HG02610 (cell line): ENCODE measurements around the gene RNH1.

ENCODE experiments used
- ATAC-seq: cut with Tn5 transposase; IDR thresholded peaks from one replicate; pipeline ENCODE4 v1.9.1; 2021; ENCODE audit warnings: mild to moderate bottlenecking, moderate library complexity; ENCODE audit not compliant: unreplicated experiment

RNH1 gene

DNA sequence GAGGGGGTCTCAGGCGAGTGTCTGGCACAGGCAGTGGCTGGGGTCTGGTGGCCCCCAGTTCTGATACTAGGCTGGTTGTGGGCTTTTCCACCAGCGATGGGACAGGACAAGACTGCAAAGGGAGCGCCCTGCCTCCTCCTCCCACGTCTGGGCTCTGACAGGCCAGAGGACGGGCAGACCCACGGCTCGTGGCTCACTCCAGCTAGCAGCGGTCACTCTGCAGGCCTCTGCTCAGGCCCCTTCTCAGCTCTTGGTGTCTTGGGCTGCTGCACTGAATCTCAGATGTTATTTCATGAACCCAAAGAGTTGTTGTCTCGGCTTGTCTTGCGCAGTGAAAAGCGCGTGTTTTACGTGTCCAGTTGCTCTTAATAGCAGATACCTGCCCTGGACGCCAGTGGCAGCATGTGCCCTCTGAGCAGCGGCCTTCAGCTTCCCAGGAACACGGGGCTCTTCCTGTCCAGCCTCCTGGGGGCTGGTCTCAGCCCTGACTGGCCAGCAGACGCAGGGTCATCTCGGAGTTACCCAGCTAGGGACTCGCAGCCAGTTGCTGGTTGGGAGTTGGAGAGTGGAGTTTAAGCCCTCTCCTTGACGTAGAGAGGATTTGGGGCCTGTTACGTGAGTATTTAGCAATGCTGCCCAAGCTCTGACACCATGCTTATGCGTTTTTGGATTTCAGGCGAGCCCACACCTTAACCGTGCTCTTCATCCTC, 47.4 kb downstream of the RNH1 start:
- ATAC-seq = no peak

DNA sequence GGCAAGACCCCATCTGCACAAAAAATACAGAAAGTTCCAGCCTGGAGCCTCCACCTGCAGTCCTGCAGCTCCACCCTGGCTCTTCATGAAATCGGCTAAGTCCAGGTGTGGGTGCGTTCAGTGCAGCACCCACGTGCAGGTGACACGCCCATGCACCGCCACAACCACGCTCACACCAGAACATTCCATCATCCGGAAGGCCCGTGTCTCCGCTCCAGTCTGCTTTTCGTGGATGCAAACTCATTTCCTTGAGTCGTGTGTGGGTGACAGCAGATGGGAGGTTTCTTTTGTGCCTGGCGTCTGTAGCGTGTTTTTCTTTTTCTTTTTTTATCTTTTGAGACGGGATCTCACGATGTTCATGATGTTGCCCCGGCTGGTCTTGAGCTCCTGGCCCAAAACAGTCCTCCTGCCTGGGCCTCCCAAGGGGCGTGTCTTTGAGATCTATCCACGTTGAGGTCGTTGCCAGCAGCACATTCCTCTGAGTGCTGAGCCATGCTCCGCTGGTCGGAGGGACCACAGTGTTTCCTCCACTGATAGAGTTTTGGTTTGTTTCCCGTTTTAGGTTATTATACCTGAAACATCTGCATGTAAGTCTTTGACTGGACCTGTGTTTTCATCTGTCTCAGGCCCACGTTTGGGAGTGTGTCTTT, 49.8 kb downstream of the RNH1 start:
- no peak for ATAC-seq

DNA sequence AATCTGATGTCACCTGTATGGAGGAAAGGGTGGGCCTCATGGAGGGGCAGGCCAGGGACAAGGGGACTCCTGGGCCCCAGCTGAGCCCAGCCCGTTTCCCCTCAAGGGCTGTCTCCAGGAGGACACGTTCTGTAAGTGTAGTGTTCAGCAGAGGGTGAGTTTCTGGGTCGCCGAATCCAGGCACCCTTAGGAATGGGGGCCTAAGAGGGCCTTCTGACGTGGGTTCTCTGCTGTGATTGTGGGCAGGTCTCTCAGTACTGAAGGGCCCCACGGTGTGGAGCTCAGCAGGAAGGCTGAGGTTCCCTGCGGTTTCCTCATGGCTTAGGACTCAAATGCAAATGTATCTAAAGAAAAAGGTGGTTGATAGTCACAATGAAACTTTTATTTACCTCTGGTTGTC, 50.5 kb downstream of the RNH1 start:
- ATAC-seq = no peak

DNA sequence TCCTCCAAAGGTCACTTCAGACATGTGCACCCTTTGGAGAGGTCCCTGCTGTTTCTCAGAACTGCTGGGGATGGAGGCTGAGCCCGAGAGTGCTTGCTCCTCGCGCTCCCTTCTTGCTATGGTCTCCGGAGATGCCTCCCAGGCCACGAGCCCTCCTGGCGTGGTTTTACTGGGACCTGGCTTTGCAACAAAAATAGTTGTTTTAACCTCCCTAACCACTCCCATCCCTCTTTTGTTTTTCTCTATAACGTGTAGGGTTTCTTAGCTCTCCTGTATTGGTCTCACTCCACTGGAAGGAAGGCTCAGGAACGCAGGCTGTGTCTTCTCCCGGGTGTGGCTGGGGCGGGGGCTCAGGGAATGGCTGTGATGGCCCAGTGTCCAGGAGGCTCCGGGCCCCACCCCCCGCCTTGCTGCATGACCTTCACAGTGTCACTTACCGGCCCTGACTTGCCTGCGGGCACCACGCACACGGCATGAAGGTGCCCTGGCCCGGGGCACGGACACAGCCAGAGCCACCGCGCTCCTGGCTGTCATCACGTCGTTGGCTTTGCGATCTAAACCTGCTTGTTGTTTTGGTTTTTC, 51.4 kb downstream of the RNH1 start:
- ATAC-seq = no peak

DNA sequence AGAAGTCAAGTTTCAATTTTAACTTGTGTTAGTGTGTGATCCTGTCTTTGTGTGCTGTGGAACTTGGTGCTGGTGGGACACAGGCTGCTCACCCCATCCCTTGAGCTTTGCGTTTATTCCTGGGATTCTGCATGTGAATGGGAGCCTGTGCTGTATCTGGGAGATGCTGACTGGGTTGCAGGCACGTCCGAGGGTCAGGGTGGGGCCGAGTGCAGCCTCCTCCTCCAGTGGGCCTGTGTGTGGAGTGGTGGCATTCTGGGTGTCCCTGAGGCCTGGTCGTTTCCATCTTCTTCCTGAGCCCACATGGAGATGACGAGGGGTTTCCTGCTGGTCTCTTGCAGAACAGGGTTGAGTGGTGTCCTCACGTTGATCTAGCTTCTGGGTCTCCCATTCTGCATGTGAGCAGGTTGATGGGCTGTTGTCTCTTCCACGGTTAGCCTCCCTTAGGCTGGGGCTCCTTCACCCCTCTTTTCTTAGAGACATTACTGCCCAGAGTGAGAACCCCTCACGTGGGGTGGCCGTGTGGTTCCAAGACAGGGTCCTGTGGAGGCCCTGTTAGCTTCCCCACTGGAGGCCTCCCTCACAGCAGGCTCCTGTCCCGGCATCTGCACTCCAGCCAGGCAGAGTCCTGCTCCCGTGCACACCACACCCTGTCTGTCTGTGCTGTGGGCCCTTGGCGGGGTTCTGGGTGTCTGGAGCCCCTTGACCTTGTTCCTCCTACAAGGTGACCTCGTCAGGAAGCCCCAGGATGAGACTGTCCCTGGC, 52.1 kb downstream of the RNH1 start:
- no peak for ATAC-seq

DNA sequence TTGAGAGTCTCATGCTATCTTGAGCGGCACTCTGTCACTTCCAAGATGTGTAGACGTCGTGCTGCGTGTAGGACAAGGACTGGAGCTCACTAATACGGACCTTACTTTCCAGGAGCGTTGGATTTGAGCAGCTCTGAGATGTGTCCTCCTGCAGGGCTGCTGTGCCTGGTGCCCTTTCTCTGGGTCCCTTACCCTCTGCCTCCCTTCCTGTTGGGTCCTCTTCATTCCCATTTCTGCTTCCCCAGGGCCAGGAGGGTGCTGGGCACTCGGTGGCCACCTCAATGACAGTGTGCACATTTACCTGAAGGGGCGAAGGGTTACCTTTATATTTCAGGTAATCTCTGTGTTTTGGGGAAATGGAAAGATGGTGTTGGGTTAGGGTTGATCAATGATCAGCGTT, 53.0 kb downstream of the RNH1 start:
- no peak for ATAC-seq

DNA sequence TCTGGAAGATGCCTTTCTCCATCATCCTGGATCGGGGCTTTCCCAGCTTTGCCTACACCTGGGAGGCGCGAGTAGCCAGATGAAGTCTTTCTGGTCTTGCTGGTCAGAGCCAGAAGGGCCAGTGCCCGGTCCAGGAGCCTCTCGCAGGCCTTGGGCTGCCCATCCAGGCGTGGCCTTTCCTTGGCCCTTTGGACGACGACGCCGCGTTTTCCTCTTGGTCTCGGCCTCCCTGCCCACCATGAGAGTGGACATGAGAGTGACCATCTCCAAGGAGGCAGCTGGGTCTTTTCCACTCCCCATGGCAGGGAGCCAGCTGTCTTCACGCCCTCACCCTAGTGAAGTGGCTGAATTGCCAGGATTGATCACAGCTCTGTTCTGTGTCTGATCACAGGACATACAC, 53.5 kb downstream of the RNH1 start:
- ATAC-seq = no peak

DNA sequence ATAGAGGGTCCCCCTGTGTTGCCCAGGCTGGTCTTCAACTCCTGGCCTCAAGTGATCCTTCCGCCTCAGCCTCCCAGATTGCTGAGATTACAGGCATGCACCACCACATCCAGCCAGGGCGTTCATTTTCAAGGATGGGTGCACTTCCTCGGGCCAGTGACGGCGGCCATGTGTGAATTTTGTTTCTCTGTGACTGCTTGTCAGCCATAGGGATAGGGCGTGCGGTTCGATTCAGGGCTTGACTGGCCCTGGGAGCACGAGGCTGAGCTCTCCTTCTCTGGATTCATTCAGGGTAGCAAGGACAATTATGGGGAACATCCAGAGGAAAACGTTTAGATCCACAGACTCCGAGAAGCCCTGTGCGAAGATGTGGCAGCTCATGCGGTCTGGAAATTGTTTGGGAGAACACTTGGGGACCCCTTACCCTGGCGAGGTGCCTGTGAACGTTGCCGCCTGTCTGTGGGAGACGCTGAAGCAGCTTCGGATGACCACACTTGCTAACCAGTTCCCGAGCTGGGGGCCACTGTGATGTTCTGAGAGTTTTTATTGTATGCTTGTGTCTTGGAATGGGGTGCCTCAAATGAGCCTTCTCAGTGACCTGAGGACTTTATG, 54.0 kb downstream of the RNH1 start:
- no peak for ATAC-seq

DNA sequence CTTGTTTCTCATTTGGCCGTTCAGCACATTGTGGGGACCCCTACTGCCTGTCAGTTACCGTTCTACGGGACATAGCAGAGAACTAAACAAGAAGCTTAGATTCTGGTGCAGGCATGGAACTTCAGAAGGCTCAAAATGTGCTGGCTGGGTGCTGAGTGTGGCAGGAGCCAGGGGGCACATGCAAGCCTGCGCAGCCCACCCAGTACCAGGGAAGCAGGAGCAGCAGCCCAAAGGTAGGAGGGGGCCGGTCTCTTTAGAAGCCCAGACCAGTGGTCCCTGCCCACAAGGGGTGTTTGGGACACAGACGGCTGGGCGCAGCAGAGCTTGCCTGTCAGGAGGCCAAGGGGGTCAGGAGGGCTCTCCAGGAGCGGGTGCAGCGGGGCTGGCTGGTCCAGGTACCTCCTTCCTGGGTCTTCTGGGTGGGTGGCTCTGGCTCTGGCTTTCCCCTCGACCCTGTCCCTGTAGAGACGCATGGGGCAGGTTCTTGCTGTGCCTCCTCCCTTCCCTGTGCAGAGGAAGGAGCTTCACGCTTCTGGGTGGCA, 54.8 kb downstream of the RNH1 start:
- no peak for ATAC-seq

DNA sequence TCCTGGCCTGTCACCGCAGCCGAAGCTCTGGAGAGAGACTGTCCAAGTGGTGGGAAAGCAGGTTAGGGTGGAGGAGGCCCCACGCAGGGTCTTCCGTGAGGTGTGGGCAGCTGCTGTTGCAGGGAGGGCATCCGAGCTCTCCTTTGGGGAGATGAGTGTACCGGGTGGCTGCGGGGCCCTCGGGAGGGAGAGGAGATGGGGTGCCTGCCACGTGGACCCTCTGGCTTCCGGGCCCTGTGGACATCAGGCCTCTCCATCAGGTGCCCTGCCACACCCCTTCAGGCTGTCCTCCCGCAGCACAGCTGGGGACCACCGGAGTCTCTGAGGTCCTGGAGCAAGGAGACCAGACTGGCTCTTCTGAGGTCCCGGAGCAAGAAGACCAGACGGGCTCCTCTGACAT, 55.3 kb downstream of the RNH1 start:
- no peak for ATAC-seq

DNA sequence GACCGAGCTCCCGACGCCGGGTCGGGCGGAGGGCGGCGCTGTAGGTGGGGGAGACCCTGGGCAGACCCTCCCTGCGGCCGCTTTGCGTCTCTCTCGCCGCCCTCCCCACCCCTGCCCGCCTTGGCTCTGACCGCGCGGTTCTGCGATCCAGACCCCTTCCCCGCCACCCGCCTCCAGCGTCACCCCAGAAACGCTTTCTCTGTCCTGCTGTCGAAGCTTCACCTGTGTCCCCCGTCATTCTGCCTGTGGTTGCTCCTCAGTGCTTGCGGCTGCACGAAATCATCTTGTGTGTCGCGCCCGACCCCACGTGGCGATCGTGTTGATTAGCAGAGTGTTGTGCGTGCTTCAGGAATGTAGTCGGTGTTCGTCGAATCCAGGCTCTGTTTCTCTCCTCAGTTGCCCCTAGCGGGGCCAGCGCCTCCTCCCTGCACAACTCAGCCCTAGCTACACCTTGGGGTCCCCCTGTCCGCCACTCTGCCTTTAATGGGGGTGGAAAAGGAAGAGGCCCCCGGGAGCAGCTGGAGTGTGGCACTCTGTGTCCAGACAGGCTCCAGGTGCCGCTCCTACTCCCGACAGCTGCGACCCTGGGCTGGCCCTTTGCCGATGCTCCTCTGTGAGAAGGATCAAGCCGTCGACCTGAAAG, 56.1 kb downstream of the RNH1 start:
- no peak for ATAC-seq

DNA sequence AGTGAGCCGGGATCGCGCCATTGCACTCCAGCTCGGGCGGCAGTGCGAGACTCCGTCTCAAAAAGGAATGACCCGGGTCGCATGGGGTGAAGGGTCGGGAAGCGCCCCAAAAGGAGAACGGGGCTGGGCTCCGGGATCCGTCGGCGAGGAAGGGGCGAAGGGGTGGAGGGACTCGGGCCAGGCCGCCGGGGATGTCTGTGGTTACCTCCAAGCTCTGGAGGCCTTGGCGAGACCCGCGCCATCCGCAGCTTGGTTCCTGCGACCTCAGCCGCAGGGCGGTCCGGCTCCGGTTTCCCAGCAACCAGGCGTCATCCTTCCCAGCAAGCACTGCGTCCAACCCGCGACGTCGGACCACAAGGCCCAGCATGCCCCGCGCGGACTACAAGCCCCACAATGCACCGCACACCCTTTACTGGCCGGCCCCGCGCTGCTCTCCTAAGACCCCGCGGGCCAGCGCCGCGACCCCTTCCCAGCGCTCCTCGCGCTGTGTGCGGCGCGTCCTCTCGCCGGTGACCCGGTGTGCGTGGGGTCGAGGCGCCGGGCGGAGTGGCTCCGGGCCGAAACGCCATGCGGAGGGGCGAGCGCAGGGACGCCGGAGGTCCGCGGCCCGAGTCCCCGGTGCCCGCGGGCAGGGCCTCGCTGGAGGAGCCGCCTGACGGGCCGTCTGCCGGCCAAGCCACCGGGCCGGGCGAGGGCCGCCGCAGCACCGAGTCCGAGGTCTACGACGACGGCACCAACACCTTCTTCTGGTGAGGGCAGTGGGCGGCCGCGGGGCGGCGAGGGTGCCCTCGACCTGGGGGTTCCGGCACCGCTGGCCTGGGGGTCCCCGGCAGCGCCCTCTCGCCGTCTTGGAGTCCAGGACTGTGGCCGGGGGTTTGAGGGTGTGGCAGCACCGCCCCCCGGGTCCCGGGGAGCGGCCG, 56.9 kb downstream of the RNH1 start, which contains the start of gene PTDSS2:
Gene PTDSS2 (plus strand): TSS at position 391 of the 920 bp plus-strand sequence. CDS start 177 bp downstream, at position 568.
- ATAC-seq = peak; percentile 80

DNA sequence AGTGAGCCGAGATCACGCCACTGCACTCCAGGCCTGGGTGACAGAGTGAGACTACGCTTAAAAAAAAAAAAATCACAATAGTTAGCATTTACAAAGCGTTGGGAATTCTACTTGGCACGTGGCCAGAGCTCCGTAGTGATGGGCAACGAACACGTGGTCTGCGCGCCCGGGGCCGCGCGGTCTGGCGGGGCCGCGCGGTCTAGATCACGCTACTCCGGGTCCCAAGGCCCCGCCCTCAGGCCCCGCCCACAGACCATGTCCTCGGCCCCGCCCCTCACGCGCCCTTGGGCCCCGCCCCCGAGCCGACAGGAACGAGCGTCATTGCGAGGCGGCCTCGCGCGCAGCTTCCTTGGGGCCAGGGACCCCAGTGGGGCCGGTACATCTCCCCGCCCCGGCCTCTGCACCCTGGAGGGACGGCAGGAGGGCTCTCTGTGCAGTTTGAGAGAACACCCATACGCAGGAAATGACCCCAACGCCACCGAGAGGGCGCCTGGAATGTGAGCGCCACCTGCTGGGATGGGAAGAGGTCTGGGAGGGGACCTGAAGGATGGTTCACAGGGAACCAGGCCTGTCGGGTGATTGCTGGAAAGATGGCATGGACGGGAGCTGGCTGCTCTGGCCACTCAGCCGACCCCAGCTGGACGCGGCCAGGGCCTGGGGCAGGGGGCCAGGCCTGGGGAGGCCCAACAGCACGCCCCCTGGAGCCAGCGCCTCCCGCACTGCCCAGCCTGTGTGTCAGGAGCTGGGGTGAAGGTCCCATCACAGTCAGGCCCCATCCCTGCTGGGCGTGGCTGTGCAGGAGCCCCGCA, 58.9 kb downstream of the RNH1 start:
- peak; percentile 58 for ATAC-seq

DNA sequence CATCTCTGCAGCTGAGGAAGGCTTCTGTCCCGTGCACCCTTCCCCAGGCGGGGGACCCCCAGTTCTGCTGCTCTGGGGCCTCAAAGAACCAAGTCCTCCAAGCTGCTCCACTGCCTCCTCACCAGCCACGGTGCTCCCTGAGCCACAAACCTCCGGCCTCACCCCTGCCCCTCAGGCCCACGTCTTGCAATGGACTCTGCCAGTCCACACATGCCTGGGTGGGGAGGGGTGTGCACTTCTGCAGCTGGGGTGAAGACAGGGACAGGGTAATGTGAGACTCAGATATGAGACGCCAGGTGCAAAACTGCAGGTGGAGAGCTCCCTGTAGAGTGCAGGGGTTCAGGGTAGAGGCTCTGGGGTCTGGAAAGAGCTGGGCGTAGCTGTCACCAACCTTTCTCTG, 60.2 kb downstream of the RNH1 start:
- ATAC-seq = no peak

DNA sequence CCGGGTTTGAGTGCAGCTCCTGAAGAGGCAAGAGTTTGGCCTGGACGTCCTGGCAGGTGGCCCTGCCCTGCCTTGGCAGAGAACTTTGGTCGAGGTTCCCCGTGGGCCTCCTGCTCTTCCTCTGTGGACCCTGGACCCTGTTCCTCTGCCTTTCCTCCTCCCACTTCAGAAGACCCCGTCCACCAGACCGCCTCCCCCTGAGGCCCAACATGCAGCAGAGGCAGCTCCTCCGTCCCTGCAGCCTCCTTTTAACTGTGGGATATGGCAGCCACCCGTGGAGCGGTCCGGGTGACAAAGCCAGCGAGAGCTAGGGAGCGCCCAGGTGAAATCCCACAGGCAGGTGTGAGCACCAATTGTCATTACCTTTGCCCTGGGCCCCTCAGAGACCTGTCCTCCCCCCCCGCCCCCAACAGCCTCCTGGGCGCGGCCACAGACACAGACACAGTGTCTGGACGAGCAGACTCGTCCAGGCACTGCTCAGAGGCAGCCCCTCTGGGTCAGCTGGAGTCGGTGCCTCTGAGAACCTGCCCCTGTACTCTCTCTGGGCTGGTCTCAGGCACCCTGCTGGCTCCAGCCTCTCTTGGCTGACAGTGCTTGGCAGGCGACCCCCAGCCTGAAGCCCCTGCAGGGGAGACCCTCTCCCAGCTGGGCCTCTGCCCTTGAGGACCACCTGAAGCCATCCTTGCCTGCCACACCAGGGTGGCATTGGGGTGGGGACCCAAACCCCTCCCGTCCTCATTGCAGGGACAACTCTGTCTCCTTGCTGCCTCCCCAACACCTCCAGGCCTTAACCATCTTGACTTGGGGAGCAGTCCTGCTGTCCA, 61.1 kb downstream of the RNH1 start:
- ATAC-seq = no peak
